Stimulated activated CD8-positive, alpha-beta memory T cell treated with anti-CD3 and anti-CD28 coated beads, Interleukin-4, amount 100 ng/mL, for 24 hours (primary cell): Measurements from ENCODE around the gene CABLES2.

Experiments used
- DNase-seq: peaks from one replicate; pipeline ENCODE4 v3.0.0-alpha.2; 2020; ENCODE audit warnings: low read depth

Gene CABLES2, protein sequence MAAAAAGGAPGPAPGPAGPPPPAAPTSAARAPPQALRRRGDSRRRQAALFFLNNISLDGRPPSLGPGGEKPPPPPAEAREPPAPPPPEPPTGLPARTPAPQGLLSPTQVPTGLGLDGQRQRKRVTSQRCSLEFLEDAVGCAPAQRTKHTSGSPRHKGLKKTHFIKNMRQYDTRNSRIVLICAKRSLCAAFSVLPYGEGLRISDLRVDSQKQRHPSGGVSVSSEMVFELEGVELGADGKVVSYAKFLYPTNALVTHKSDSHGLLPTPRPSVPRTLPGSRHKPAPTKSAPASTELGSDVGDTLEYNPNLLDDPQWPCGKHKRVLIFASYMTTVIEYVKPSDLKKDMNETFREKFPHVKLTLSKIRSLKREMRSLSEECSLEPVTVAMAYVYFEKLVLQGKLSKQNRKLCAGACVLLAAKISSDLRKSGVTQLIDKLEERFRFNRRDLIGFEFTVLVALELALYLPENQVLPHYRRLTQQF

DNA sequence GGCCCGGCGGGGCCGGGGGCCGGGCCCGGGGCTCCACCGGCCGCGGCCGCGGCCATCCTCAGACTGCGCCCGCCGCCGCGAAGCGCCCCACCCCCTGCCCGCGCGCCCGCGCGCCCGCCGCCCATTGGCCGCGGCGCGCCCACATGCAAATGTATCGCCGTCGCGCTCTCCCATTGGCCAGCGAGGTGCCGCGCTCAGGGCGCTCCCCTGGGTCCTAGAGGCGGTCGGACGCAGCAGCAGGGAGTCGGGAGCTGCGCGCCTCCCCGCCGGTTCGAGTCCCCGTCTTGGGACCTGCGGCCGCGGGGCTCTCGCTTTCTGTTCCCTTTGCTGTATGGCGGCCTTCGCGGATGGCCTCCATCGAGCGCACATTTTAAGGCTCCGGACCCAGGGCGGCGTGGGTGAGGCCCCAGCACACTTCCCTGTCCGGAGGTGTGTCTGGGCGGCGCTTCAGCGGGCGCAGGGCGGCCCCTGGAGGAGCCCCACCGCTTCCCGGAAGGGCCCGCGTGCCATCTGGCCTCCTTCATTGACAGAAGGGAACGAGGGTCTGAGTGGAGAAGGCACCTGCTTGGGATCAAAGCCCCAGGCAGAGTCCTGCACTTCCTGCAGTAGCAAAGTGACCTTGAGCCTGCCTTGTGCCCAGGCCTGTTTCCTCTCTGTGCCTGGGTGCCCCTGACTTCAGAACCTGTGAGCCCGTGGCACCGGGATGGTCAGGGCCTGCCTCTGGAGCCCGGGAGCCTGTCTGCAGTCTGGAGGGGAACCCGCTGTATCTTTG is at the start of gene CABLES2:
TSS of gene CABLES2 (minus strand) at position 65 of the 772 bp plus-strand sequence. CDS start at position 56, 9 bp downstream.
- peak; percentile 83 for DNase-seq

DNA sequence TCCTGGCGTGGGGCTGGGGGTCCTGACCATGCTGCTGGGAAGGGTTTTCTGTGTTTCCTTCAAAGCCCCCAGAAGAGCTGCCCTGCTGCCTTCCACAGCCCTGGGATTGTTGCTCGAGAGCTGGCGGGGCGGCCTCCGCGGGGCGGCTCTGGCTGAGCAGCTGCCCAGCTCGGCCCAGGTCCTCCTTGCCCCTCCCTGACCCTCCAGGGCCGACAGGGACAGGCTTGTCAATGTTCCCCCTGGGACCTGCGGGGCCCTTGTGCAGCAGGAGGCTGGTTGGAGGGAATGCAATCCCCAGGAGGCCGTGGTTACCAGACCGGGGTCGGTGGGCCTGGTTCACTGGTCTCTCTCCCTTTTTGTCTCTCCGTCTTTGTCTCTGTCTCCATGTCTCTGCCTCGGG is 48.8 kb upstream of the CABLES2 start:
- no peak for DNase-seq

DNA sequence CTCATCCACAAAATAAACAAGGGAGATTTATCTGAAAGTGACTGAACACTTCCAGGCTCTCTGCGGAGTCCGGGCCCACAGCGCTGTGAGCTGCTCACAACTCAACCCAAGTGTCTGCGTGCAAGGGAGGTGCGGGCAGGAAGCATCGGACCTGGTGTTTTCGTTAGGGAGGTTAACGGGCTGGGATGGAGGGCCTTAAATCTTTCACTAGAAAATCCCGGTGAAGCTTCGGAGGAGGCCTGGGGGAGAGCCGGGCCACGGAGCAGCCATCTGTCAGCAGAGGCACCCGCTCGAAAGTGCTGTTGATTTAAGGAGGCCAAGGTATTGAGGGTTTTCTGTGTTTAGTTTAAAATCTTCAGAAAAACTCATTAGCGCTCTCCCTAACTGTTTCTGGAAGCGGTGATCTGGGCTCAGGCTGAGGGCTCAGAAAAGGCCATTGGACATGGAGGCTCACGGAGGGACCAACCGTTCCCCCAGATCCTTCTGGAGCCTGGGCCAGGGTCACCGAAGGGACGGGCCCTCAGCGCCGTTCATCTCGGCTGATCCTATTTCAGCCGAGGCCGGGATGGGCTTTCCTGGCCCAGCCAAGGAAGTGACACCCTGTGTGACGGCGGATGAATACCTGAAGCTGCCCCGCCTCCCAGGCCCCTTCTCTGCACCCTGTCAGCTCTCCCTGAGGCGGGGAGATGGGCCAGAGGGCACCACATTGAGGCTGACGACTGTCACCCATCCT is 48.0 kb upstream of the CABLES2 start:
- no peak for DNase-seq

DNA sequence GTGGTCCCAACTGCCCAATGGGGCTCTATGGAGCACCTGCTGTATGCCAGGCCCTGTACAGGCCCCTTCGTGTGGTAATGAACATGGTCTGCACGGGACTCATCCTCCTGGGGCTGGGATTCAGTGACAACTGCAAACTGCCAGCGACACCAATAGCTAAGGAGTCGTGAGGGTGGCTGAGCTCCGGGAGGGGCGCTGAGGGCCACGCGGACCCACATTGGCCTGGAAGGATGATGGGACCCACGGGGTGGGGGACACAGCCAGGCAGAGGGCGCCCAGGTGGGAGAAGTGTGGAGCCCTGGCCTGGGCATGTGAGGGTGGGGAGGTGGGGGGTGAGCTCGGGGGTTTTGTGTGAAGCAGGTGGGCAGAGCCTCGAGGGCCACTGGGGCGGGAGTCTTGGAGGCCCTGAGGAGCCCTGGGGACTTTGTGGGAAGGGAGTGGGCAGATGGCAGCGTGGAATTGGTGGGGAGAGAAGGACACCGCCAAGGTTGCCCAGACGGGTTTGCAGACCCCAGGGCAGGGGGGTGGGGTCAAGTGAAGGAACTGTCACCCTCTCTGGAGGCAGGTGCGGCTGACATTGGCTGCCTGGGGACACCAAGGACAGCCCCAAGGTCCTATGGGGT is 46.2 kb upstream of the CABLES2 start:
- no peak for DNase-seq

DNA sequence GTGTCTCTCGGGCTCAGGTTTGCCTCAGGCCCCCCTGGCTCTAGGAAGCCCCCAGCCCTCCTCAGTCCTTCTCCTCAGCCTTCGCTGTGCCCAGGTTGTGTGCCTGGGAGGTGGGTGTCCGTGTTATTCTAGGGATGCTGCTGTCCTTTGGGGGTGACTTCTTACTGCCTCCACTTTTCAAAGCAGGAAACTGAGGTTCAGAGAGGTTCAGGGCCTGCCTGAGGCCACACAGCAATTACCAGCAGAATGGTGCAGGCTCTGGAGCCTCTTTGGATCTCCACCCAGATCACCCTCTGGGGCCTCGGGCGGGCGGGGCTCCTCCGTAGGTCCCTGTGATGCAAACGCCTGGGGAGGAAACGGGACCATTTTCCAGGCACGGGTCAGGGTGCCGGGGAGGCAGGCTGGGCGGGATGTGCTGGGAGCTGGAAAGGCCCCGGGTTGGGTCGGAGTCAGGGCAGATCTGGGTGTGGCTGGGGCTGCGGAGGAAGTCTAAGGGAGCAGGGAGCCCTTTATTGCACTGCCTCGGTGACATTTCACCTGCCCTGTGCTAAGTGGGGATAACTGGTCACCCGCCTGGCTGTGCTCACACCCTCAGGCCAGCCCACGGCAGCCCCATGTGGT is 45.5 kb upstream of the CABLES2 start:
- DNase-seq: no peak

DNA sequence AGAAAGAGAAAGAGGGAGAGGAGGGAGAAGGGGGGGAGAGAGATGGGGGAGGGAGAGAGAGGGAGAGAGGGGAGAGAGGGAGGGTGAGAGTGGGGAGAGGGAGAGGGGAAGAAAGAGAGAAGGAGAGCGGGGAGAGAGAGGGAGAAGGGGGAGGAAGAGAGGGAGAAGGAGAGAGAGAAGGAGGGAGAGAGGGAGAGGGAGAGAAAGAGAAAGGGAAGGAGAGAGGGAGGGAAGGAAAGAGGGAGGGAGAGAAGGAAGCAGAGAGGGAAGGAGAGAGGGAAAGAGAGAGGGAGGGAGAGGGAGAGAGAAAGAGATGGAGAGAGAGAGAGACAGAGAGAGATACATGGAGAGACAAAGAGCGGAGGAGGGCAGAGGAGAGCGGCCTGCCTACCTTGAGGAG is 44.9 kb upstream of the CABLES2 start:
- no peak for DNase-seq

DNA sequence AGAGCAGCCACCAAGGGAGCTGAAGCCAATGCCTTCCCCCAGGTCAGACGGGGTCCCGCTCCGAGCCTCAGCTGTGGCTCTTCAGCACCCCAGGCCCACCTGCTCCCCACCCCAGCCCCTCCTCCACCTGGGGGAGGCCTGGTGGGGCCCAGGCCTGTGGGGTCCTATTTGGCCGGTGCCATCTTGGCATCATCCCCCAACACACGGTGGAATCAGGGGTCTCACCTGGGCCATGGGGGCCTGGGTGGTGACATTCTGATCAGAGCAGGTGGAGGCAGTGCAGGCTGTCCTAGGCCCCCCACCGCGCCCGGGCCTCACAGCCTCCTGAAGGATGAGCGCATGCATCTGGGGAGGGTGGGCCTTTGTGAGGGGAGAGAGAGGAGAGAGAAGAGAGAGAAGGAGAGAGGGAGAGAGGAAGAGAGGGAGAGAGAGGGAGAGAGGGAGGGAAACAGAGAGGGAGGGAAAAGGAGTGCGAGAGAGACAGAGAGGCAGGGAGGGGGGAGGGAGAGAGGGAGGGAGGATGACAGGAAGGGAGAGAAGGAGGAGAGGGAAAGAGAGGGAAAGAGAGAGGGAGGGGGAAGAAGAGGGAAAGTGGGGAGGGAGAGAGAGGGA is 44.2 kb upstream of the CABLES2 start:
- no peak for DNase-seq

DNA sequence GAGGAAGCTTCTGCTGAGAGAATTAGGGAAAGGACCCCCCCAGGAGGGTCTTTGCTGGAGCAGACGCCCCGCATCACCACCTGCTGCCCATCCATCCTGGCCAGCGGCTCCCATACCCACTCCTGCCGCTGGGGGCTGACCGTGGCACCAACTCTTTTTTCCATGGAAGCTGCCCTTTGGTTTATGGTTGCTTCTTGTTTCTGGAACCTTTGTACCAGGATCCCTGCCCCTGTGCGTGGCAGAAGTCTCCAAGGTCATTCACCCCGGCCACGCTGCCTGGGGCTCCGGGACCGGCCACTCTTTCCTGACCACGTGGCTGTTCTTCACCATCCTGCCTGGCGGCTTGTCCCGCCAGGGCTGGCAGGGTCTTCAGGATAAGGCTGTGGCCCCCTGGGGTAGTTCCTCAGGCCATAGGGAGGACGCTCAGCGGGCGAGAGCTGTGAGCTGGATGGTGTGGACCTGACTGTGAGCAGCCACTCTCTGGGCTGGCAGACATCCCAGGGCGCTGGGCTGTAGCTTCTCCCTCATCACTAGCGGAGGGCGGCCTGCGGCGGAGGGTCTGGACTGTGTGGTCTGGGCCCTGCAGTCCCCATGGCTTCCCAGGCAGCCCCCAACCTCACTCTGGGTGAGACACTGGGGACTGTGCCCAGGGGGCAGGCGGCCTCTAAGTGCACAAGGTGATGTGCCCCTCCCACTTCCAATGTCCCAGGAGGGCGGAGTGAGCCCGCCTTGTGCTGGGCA is 43.0 kb upstream of the CABLES2 start:
- no peak for DNase-seq

DNA sequence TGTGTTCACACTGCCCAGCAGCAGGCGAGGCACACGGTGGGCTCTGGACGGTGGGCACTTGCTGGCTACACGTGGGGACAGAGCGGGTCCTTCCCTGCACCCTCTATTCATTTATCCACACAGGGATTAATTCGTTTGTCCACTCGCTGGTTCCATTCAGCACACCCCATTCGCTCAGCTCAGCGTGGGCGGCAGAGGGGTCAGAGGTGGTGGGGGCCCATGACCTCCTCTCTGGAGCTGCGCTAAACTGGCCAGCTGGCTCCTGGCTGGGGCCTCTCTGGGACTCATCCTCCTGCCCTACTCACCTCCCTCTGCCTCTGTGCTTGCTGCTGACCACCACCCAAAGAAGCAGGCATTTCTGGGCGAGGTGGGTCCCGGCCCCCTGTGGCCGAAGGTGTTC is 41.7 kb upstream of the CABLES2 start:
- no peak for DNase-seq

DNA sequence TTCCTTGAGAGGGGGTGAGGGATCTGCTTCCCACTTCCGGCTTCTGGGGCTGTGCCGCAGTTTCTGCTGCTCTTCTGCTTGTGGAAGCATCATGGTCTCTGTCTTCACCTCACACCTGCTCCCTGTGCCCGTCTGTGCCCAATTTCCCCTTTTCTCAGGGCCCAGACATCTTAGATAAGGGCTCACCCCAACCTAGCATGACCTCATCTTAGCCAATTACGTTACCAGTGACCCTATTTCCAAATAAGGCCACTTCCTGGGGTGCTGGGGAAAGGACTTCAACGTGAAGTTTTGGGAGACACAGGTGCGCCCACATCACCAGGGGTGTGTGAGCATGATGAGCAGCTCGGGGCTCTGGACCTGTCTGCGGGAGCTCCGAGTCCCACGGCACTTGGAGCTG is 41.0 kb upstream of the CABLES2 start:
- no peak for DNase-seq

DNA sequence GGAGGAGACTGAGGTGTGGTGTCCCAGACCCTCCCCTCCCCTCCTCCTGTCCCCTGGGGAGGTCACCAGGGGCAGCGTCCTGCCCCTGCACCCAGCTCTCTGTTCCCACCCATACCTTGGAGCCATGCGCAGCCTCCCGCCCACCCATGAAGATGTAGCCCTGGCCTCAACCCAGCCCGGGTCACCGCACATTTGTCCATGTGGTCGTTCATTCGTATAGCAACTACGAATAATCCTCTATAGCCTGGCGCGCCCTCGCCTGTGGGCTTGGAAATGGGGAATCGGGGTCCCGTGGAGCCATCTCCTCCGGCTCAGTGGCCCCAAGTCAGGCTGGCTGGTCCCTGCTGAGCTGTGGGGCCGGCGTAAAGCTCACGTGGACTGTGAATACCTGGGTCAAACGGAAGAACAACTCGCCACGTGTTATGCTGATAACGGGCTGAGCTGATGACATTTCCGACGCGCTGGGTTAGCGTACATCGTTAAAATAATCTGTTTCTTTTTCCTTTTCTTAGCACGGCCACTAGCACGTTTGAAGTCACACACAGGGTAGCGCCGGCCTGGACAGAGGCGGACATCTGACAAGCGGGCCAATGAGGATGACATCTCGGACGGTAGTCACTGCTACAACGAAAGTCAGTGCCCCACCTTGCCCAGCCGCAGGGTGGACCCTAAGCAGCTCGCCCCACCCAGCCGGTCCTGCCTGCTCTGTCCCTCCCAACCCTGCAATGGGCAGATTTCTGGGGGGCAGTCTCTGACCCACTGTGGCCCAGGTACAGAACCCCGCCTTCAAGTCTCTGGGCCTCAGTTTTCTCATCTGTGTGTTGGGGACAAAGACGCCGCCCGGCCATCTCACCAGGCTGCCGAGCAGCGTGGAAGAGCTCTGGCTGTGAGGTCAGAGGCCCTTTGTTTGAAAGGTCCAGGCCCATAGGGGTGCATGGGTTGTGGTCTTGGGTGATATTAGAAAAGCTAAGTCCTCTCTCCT is 40.1 kb upstream of the CABLES2 start:
- DNase-seq: no peak

DNA sequence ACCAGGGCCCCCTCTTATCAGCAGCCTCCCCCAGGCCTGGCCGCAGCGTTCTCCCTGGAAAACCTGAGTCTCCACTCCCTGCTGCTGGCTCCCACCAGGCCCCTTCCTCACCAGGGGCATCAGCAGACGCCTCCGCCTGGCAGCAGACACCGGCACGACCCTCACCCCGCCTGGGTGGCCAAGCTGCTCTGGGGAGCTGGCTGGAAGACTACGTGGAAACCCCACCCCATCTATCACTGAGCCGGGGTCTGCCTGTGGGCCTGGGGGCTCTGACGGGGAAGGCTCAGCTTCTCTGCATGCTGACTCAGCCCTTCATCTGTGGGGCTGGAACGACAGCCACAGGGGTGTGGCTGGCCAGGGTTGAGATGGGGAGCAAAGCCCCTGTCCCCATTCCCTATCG is 39.4 kb upstream of the CABLES2 start:
- no peak for DNase-seq

DNA sequence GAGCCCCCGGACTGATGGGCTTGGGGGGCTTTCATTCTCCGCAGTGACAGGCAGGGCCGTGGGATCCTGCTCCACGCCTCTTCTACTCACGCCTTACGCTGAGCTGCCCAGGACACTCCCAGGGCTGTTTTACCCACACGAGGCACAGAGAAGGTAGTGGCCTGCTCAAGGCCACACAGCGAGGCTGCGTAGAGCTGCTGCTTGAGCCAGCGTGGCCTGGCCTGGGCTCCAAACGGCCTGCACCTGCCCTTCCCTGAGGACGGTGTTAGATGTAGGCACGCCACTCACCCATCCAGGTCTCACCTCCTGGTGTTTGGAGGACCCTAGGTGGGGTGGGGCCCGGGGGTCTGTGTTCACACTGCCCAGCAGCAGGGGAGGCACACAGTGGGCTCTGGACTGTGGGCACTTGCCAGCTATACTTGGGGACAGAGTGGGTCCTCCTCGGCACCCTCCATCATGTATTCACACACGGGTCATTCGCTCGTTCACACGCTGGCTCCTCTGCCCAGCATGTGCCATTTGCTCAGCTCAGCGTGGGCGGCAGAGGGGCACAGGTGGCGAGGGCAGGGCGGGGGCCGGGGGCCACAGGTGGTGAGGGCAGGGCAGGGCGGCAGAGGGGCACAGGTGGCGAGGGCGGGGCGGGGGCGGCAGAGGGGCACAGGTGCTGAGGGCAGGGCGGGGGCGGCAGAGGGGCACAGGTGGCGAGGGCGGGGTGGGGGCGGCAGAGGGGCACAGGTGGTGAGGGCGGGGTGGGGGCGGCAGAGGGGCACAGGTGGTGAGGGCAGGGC is 38.7 kb upstream of the CABLES2 start:
- DNase-seq: no peak

DNA sequence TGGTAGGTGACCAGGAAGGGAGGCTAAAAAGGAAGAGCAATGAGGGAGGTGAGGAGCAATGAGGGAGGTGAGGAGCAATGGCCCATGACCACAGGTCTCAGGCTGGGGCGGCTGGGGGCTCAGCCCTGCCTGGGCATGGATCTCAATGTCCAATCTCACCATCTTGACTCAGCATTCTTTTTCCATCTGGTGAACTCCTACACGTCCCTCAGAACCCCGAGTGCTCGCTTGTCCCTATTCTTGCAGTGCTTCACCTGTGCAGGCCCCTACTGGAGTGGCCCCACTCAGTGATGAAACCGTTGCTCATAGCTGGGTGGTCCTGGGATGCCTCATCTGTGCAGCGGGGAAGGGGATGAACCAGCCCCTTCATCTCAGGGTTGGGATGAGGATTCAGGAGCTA is 37.2 kb upstream of the CABLES2 start:
- no peak for DNase-seq

DNA sequence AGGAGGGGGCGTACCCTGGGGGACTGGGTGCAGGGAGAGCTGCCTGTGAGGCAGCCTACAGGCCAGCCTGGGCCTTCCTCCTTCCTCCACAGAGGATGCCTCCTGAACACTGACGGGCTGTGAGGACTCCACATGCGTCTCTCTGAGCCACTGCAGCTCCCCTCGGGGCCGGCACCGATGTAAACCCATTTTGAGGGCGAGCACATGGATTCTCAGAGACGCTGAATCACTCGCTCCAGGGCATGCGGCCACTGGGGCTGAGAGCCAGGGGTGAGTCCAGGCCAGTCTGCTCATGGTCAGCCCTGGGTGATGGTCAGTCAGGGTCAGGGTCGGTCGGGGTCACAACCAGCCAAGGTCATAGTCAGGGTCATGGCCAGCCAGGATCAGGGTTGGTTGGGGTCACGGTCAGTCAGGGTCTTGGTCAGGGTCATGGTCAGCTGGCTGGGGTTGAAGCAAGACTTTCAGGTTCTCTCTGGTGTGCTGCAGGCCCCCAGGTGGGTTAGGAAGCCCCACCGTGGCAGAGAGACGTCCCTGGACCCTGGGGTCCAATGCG is 35.0 kb upstream of the CABLES2 start:
- no peak for DNase-seq

DNA sequence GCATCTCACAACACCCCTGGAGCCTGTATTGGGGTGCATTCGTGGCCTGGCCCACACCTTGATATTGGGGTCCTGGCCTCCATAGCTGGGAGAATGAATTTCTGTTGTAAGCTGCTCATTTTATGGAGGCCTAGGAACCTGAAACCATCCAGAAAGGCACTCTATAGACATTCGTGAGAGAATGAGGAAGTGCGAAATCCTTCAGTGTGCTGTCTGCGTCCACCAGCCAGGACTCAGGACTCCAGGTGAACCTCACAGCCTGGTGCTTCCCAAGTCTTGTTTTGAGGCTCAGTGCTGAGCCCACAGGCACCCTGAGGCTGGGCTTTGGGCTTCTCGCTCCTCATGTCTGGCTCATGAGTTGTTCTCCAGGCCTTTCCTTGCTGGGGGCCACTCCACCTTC is 32.1 kb upstream of the CABLES2 start:
- DNase-seq: no peak

DNA sequence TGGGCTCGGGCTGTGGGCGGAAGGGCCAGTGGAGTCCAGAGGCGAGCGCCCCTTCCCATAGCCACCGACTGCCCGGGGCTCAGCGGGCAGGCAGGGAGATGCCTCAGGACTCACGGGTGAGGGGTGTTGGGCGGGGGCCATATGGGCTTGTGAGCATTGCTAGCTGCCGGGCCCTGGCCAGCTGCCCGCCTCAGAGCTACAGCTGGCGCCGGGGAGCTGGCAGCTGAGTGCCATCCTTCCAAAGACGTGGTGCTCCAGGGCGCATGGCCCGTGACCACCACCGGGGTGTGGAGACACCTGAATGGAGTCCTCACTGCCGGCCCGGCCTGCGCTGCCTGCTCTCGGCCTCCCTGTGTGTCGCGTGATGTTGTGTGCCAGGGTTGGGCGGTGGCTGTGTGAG is 30.8 kb upstream of the CABLES2 start:
- no peak for DNase-seq

DNA sequence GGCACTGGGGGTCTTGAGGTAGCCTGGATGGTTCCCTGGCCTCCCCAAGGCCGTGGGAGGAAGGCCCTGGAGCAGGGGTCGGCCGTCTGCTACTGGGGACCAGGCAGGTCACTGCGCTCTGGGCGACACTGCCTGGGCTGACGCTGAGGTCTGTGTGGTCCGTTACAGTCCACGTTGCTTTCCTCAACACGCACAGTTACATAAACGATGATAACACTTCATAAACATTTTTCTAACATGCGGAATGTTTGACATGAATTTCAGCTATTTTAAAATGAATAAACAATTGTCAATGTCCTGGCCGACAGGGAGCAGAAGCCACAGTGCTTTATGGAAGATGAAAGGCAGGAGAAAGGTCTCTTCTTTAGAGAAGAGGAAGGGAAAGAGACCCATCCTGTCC is 30.4 kb upstream of the CABLES2 start:
- no peak for DNase-seq
